Measurements from ENCODE around the gene CTNNBL1. TPM values are rescaled to one million over a fixed set of nuclear protein-coding genes. Genes with fewer than 3 reads are reported as not detected.

Gene CTNNBL1
- total and polyA plus RNA-seq, 2 donors (not counting 3 experiments of a cell fraction or from before 2014, with no cell fraction given), result 20.8 to 60.2 TPM

DNA sequence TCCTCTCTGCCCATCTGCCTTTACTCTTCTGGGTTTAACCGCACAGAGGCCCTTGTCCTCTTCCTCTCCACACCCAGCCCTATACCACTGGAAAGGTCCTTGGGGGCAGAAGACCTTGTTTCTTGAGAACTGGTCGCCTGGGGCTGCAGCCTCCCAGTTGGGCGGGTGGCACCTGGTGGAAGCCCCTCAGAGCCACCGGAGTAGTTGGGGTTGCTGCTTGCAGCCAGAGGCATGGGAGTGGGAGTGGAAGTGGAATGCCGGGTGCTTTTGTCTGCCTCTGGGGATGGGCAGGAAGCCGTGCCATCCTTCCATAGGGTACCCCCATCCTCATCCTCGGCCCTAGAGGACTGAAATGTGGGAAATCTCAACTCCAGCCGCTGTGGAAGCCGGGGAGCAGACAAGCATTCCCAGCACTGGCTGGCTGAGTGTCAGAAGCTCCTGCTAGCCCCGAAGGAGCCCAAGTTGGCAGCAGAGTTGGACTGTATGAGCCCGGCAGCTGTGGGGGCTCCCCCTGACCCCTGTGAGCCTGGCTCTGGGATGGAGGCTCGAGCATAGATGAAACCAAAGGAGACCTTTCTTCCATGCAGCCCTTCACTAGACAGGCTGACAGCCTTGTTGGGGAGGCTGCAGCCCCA, 210.3 kb downstream of the CTNNBL1 start:
- POLR2A ChIA-PET, result no interaction called here
- dilution Hi-C loops (cut with MboI; ENCODE audit: extremely low pct_ligation_motif_present, low sequenced_read_pairs), result no loop called here
- no peak overlapping the region for H3K4me3 ChIP-seq (replicated peaks in 1 of 3; ENCODE audit: insufficient read depth in 1 of 3, low read depth in 1 of 3, low read length in 3 of 3)

More for the DNA sequence above, 210.3 kb downstream of the CTNNBL1 start:
- FAIRE-seq (no peak), DNase-seq (ENCODE audit: low read depth, low spot score) (no peak)
- no peak overlapping the region for H3K4me2 ChIP-seq (ENCODE audit: insufficient read depth, low read length)
- intact Hi-C loops (cut with micrococcal nuclease), result loop anchor here (5.0 kb wide), 2 partner anchors 88 to 418 kb away; no protein-coding TSS in a partner anchor
- H2AFZ ChIP-seq (ENCODE audit: low read depth, low read length), result no peak overlapping the region
- no peaks in the 10 kb centered on the region for H3K4me1 ChIP-seq (ENCODE audit: control insufficient read depth, extremely low read depth, insufficient read depth, low read length)
- no peaks in the 10 kb centered on the region for H3K9me1 ChIP-seq (replicated peaks; ENCODE audit: control insufficient read depth, extremely low read depth, insufficient read depth, low read length)
- H3K9ac ChIP-seq (replicated peaks; ENCODE audit: extremely low read depth, insufficient read depth, low read length), result no peak overlapping the region
- CTCF ChIA-PET, result no interaction called here
- H3K9me3 ChIP-seq (replicated peaks; ENCODE audit: control insufficient read depth, insufficient read depth, low read length), result no peaks in the 10 kb centered on the region
- TF ChIP-seq JUN (IDR thresholded peaks at IDR 0.05; ENCODE audit: borderline replicate concordance, insufficient read depth, insufficient read length, low read depth) (no peak), POLR2A (IDR thresholded peaks at IDR 0.05; ENCODE audit: low read depth, low read length) (no peak), GATA2 (IDR thresholded peaks at IDR 0.05; ENCODE audit: insufficient read depth, insufficient read length, low read depth, low read length) (no peak), FOS (IDR thresholded peaks at IDR 0.05; ENCODE audit: borderline replicate concordance, insufficient read depth, low read length) (no peak), POLR2AphosphoS5 (IDR thresholded peaks at IDR 0.05; ENCODE audit: insufficient read depth, low read depth, low read length) (no peak)
- TF ChIP-seq, protein P1, sequence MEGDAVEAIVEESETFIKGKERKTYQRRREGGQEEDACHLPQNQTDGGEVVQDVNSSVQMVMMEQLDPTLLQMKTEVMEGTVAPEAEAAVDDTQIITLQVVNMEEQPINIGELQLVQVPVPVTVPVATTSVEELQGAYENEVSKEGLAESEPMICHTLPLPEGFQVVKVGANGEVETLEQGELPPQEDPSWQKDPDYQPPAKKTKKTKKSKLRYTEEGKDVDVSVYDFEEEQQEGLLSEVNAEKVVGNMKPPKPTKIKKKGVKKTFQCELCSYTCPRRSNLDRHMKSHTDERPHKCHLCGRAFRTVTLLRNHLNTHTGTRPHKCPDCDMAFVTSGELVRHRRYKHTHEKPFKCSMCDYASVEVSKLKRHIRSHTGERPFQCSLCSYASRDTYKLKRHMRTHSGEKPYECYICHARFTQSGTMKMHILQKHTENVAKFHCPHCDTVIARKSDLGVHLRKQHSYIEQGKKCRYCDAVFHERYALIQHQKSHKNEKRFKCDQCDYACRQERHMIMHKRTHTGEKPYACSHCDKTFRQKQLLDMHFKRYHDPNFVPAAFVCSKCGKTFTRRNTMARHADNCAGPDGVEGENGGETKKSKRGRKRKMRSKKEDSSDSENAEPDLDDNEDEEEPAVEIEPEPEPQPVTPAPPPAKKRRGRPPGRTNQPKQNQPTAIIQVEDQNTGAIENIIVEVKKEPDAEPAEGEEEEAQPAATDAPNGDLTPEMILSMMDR (IDR thresholded peaks at IDR 0.05; ENCODE audit: extremely low read depth in 1 of 2, insufficient read depth in 1 of 2, low read depth in 1 of 2, low read length in 2 of 2), result no peak
- TF ChIP-seq, protein P2, sequence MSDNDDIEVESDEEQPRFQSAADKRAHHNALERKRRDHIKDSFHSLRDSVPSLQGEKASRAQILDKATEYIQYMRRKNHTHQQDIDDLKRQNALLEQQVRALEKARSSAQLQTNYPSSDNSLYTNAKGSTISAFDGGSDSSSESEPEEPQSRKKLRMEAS (IDR thresholded peaks at IDR 0.05; ENCODE audit: insufficient read depth, insufficient read length), result no peak
- H3K36me3 ChIP-seq (ENCODE audit: control insufficient read depth in 2 of 2, extremely low read depth in 1 of 2, insufficient read depth in 2 of 2, low read length in 2 of 2), result no peaks in the 10 kb centered on the region
- H4K20me1 ChIP-seq (replicated peaks; ENCODE audit: control insufficient read depth, extremely low read depth, insufficient read depth, low read length), result no peaks in the 10 kb centered on the region
- no TSS peak for BruUV-seq (replicated peaks)
- peaks cover 38 to 41% of the 10 kb centered on the region in 2 experiments for H3K27me3 ChIP-seq (ENCODE audit: control insufficient read depth in 2 of 2, insufficient read depth in 2 of 2, low read length in 2 of 2)
- no peak overlapping the region for H3K27ac ChIP-seq (ENCODE audit: insufficient read depth, low read depth, low read length)
- H3K79me2 ChIP-seq (ENCODE audit: control insufficient read depth, insufficient read depth, low read length), result no peaks in the 10 kb centered on the region
